ENCODE measurements around the gene SERGEF. TPM values are rescaled to one million over a fixed set of nuclear protein-coding genes. Genes with fewer than 3 reads are reported as not detected.

The SERGEF gene
- 10 to 100 TPM; 44.7 to 47.4 TPM for total RNA-seq
- 10 to 100 TPM; 45.0 to 51.0 TPM for polyA plus RNA-seq (ENCODE audit: insufficient read length in 2 of 2)
- long read RNA-seq, donor 1: 0 reads
- long read RNA-seq, donor 2, partial matches to known transcripts: 0 of 1 reads
- long read RNA-seq, donor 2, other reads (novel, unspliced or antisense): 0 of 1 reads
- long read RNA-seq, donor 3, partial matches to known transcripts: 0 of 1 reads
- long read RNA-seq, donor 3, other reads (novel, unspliced or antisense): 0 of 1 reads
- long read RNA-seq, donor 4, partial matches to known transcripts: 0 of 3 reads
- long read RNA-seq, donor 4, other reads (novel, unspliced or antisense): 0 of 3 reads

- Histone ChIP-seq H3K27me3 (ENCODE audit: control insufficient read depth, insufficient read depth, low read length) (no peaks in the 10 kb centered on the region), H3K4me3 (ENCODE audit: low read depth, low read length) (peak within 1 kb of the TSS; percentile 82), H3K36me3 (ENCODE audit: control insufficient read depth, insufficient read depth, low read length) (no peaks in the 10 kb centered on the region), H3K4me1 (ENCODE audit: control insufficient read depth, insufficient read depth, low read length) (peaks cover 10% of the 10 kb centered on the region), H3K27ac (ENCODE audit: low read depth, low read length) (peak within 1 kb of the TSS; percentile 82), H3K9me3 (ENCODE audit: control insufficient read depth, insufficient read depth, low read length) (no peaks in the 10 kb centered on the region)
- DNase-seq (ENCODE audit: low read depth in 4 of 6, low spot score in 6 of 6): peak; percentile 57 to 95 (median 71)
- WGBS (ENCODE audit: insufficient coverage): under 1% methylated on average over 77 of the region's 93 CpGs
Measured at GRCh38 chr11:18012906-18013781, at the start of gene SERGEF. Gene SERGEF, minus strand, starts transcription at chr11:18013047. Its CDS starts 37 bp downstream, at chr11:18013010.

DNA sequence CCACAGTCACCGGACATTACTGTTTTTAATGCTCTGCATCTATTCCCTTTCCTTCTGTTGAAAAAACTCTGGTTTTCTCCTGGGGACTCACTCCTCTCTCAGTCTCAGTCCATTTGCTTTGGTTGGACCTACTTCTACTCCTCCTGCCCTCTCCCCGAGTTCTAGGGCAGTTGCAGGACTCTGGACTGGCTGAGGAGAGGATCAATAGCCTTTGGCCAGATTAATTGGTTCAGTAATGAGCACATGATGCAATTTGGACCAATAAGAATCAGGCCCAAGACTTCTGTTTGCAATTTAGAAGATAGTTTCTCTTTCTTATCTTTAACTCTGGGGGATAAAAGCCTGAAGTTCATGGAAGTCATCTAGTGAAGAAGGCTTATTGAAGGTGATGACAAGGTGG is 48.5 kb upstream of the SERGEF start:
- DNase-seq (ENCODE audit: low read depth in 4 of 6, low spot score in 6 of 6): no peak
- no CpG with 5 or more reads among the region's 2 CpGs for WGBS (ENCODE audit: insufficient coverage)
- H3K27me3 ChIP-seq (ENCODE audit: control insufficient read depth, insufficient read depth, low read length): no peaks in the 10 kb centered on the region

GRCh38 chr11:18056561-18057181 is 43.8 kb upstream of the SERGEF start:
- no peak for DNase-seq (ENCODE audit: low read depth in 4 of 6, low spot score in 6 of 6)
- no peak overlapping the region for H3K27ac ChIP-seq (ENCODE audit: low read depth, low read length)
- H3K27me3 ChIP-seq (ENCODE audit: control insufficient read depth, insufficient read depth, low read length): no peaks in the 10 kb centered on the region
- no peaks in the 10 kb centered on the region for H3K9me3 ChIP-seq (ENCODE audit: control insufficient read depth, insufficient read depth, low read length)
- no peaks in the 10 kb centered on the region for H3K36me3 ChIP-seq (ENCODE audit: control insufficient read depth, insufficient read depth, low read length)
- H3K4me3 ChIP-seq (ENCODE audit: low read depth, low read length): no peak overlapping the region
- no CpG with 5 or more reads among the region's 1 CpG for WGBS (ENCODE audit: insufficient coverage)
- H3K4me1 ChIP-seq (ENCODE audit: control insufficient read depth, insufficient read depth, low read length): no peaks in the 10 kb centered on the region

More for the DNA sequence above, 48.5 kb upstream of the SERGEF start:
- H3K9me3 ChIP-seq (ENCODE audit: control insufficient read depth, insufficient read depth, low read length): no peaks in the 10 kb centered on the region
- no peak overlapping the region for H3K4me3 ChIP-seq (ENCODE audit: low read depth, low read length)
- H3K36me3 ChIP-seq (ENCODE audit: control insufficient read depth, insufficient read depth, low read length): no peaks in the 10 kb centered on the region
- no peak overlapping the region for H3K27ac ChIP-seq (ENCODE audit: low read depth, low read length)
- peaks cover 2% of the 10 kb centered on the region for H3K4me1 ChIP-seq (ENCODE audit: control insufficient read depth, insufficient read depth, low read length)

DNA sequence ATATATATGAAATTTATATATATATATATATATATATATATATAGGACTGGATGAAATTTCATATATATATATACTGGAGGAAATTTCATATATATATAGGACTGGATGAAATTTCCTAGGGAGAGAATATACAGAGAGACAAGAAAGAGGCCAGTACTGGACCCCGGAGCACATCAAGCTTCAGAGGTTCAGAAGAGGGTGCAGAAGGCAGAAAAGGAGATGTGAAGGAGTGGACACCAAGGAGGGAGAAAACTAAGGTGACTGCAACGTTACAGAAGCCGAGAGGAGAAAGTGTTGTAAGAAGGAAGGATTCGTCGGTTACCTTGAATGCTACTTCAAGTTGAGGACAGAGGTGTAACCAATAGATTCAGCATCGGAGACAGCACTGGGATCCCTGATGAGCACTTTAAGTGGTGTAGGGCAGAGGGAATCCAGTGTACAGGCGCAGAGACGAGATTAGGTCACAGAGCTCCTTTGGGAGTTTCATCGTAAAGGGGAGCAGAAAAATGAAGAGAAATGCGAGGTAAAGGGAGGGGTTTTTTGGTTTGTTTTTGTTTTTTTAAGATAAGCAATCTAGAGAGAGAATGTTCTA is 41.8 kb upstream of the SERGEF start:
- Histone ChIP-seq H3K27me3 (ENCODE audit: control insufficient read depth, insufficient read depth, low read length) (no peaks in the 10 kb centered on the region), H3K36me3 (ENCODE audit: control insufficient read depth, insufficient read depth, low read length) (no peaks in the 10 kb centered on the region), H3K9me3 (ENCODE audit: control insufficient read depth, insufficient read depth, low read length) (no peaks in the 10 kb centered on the region), H3K4me1 (ENCODE audit: control insufficient read depth, insufficient read depth, low read length) (no peaks in the 10 kb centered on the region), H3K27ac (ENCODE audit: low read depth, low read length) (no peak overlapping the region), H3K4me3 (ENCODE audit: low read depth, low read length) (no peak overlapping the region)
- no peak for DNase-seq (ENCODE audit: low read depth in 4 of 6, low spot score in 6 of 6)
- WGBS (ENCODE audit: insufficient coverage): 87% methylated on average over 10 of the region's 10 CpGs

DNA sequence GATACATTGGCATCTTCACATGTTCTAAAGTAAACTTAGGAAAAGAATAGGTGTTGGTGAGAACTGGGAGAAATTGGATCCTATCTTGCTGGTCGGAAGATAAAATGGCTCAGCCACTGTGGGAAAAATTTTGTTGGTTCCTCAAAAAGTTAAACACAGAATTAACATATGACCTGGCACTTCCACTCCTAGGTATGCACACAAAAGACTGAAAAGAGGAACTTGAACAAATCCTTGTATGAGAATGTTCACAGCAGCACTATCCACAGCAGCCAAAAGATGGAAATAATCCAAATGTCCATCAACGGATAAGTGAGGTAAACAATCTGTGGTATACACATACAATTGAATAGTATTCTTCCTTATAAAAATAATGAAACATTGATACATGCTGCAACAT is 38.0 kb upstream of the SERGEF start:
- Histone ChIP-seq H3K36me3 (ENCODE audit: control insufficient read depth, insufficient read depth, low read length) (no peaks in the 10 kb centered on the region), H3K9me3 (ENCODE audit: control insufficient read depth, insufficient read depth, low read length) (no peaks in the 10 kb centered on the region), H3K27ac (ENCODE audit: low read depth, low read length) (no peak overlapping the region), H3K4me3 (ENCODE audit: low read depth, low read length) (no peak overlapping the region), H3K27me3 (ENCODE audit: control insufficient read depth, insufficient read depth, low read length) (peaks cover 11% of the 10 kb centered on the region), H3K4me1 (ENCODE audit: control insufficient read depth, insufficient read depth, low read length) (peaks cover 2% of the 10 kb centered on the region)
- no CpG with 5 or more reads among the region's 2 CpGs for WGBS (ENCODE audit: insufficient coverage)
- DNase-seq (ENCODE audit: low read depth in 4 of 6, low spot score in 6 of 6): no peak

DNA sequence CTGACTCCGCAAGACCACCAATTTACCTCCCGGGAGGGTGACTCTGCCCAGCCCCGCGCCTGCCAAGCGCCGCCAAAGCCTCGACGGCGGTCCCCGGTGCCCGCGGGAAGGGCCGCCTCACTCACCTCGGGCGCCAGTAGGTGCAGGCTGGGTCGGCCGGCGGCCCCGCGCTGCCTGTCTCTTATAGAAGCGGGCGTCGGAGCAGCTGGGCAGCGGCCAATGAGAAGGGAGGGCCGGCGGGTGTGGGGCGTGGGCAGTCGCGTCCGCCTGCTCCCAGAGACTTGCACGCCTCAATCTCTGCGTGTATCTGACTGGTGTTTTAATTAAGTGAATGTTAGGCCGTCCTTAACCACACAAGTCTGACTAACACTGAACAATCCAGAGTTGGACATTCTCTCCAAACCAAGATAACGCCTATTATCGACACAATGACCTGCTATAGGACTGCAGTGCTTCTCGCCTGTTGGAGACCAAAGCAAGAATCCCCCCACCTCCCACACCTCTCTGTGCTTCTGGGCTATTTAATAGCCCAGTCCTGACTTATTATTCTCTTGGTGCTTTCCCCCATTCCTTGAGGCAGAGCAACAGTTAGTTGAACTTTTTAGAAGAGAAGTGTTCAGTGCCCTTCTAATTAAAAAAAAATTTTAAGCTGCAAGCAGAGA is 33.4 kb upstream of the SERGEF start, which contains the start of gene TPH1:
Gene TPH1, minus strand, starts transcription at position 154 of the 662 bp plus-strand sequence. CDS start 5,507 bp downstream, outside the sequence.
- 4% methylated on average over 30 of the region's 36 CpGs for WGBS (ENCODE audit: insufficient coverage)
- no peak within 1 kb of the TSS for H3K4me3 ChIP-seq (ENCODE audit: low read depth, low read length)
- peak in 2 of 6 donors; percentile 47 to 54 for DNase-seq (ENCODE audit: low read depth in 4 of 6, low spot score in 6 of 6)

GRCh38 chr11:18036456-18036855 is 23.6 kb upstream of the SERGEF start:
- H3K27ac ChIP-seq (ENCODE audit: low read depth, low read length): no peak overlapping the region
- no peak overlapping the region for H3K4me3 ChIP-seq (ENCODE audit: low read depth, low read length)
- no peaks in the 10 kb centered on the region for H3K4me1 ChIP-seq (ENCODE audit: control insufficient read depth, insufficient read depth, low read length)
- H3K9me3 ChIP-seq (ENCODE audit: control insufficient read depth, insufficient read depth, low read length): no peaks in the 10 kb centered on the region
- H3K27me3 ChIP-seq (ENCODE audit: control insufficient read depth, insufficient read depth, low read length): no peaks in the 10 kb centered on the region
- no peaks in the 10 kb centered on the region for H3K36me3 ChIP-seq (ENCODE audit: control insufficient read depth, insufficient read depth, low read length)
- no peak for DNase-seq (ENCODE audit: low read depth in 4 of 6, low spot score in 6 of 6)

More for the DNA sequence above, 33.4 kb upstream of the SERGEF start, which contains the start of gene TPH1:
- no peaks in the 10 kb centered on the region for H3K36me3 ChIP-seq (ENCODE audit: control insufficient read depth, insufficient read depth, low read length)
- no peak within 1 kb of the TSS for H3K27ac ChIP-seq (ENCODE audit: low read depth, low read length)
- H3K9me3 ChIP-seq (ENCODE audit: control insufficient read depth, insufficient read depth, low read length): no peaks in the 10 kb centered on the region
- peaks cover 19% of the 10 kb centered on the region for H3K27me3 ChIP-seq (ENCODE audit: control insufficient read depth, insufficient read depth, low read length)
- peaks cover 2% of the 10 kb centered on the region for H3K4me1 ChIP-seq (ENCODE audit: control insufficient read depth, insufficient read depth, low read length)

DNA sequence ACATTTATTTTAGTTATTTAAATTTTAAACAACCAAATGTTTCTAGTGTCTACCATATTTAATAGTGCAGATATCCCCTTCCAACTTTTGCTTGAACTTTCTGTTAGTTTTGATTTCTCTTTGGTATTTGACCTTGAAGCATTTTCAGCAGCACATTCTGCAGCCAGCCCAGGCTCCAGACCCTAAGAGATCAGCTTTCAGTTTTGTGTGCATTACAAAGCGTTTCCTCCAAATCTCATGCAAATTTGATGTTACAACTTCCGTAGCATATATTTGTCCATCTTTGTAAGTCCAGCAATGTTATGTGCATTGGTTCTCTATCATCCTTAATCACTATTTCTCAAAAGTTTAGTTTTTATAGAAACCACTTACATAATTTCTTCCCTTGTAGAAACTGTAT is 14.6 kb upstream of the SERGEF start:
- H3K4me1 ChIP-seq (ENCODE audit: control insufficient read depth, insufficient read depth, low read length): no peaks in the 10 kb centered on the region
- no peaks in the 10 kb centered on the region for H3K27me3 ChIP-seq (ENCODE audit: control insufficient read depth, insufficient read depth, low read length)
- 100% methylated on average over 2 of the region's 2 CpGs for WGBS (ENCODE audit: insufficient coverage)
- DNase-seq (ENCODE audit: low read depth in 4 of 6, low spot score in 6 of 6): no peak
- H3K9me3 ChIP-seq (ENCODE audit: control insufficient read depth, insufficient read depth, low read length): no peaks in the 10 kb centered on the region
- no peaks in the 10 kb centered on the region for H3K36me3 ChIP-seq (ENCODE audit: control insufficient read depth, insufficient read depth, low read length)
- no peak overlapping the region for H3K27ac ChIP-seq (ENCODE audit: low read depth, low read length)
- no peak overlapping the region for H3K4me3 ChIP-seq (ENCODE audit: low read depth, low read length)

GRCh38 chr11:18022419-18022818 is 9.6 kb upstream of the SERGEF start:
- Histone ChIP-seq H3K27me3 (ENCODE audit: control insufficient read depth, insufficient read depth, low read length) (no peaks in the 10 kb centered on the region), H3K4me1 (ENCODE audit: control insufficient read depth, insufficient read depth, low read length) (no peaks in the 10 kb centered on the region), H3K9me3 (ENCODE audit: control insufficient read depth, insufficient read depth, low read length) (no peaks in the 10 kb centered on the region), H3K36me3 (ENCODE audit: control insufficient read depth, insufficient read depth, low read length) (no peaks in the 10 kb centered on the region), H3K4me3 (ENCODE audit: low read depth, low read length) (no peak overlapping the region), H3K27ac (ENCODE audit: low read depth, low read length) (no peak overlapping the region)
- no peak for DNase-seq (ENCODE audit: low read depth in 4 of 6, low spot score in 6 of 6)
- WGBS (ENCODE audit: insufficient coverage): no CpG with 5 or more reads among the region's 1 CpG

Data from spinal cord (tissue), 10 donors.